Astrocyte (in vitro differentiated cells and primary cell): ENCODE data around the gene KIF26B.

ENCODE experiments used
- EZH2 ChIP-seq: IDR thresholded peaks from 2 replicates; pipeline ENCODE4 v1.6.1; 2012; ENCODE audit warnings: mild to moderate bottlenecking, low read length, inconsistent platforms; ENCODE audit not compliant: insufficient read depth
- TF ChIP-seq, protein P1 (sequence below): IDR thresholded peaks from 2 replicates; pipeline ENCODE4 v1.5.1; 2011; ENCODE audit warnings: low read depth, mild to moderate bottlenecking, inconsistent platforms, low read length, moderate library complexity; ENCODE audit not compliant: insufficient read depth

DNA sequence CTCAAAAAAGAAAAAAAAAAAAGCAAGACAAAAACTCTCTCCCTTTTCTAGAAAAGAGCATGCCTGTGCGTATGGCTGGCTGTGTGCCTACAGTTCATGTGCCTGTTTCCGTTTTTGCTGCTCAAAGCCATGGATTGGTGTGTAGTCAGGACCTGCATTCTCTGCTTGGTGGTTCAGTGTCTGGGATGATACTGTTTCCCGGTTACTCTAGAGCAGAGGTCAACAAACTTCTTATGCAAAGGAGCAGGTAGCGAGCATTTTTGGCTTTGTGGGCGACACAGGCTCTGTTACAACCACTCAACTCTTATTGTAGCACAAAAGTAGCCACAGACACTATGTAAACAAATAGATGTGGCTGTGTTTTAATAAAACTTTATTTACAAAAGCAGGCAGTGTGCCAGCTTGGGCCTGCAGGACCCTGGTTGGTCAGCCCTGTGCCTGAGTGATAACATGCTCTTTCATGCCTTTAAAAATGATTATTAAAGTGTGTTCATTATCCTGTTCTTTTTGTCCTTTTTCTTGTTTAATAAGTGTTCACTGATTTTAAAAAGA, 524.2 kb downstream of the KIF26B start:
- no peak for TF ChIP-seq EZH2
- TF ChIP-seq, protein P1, sequence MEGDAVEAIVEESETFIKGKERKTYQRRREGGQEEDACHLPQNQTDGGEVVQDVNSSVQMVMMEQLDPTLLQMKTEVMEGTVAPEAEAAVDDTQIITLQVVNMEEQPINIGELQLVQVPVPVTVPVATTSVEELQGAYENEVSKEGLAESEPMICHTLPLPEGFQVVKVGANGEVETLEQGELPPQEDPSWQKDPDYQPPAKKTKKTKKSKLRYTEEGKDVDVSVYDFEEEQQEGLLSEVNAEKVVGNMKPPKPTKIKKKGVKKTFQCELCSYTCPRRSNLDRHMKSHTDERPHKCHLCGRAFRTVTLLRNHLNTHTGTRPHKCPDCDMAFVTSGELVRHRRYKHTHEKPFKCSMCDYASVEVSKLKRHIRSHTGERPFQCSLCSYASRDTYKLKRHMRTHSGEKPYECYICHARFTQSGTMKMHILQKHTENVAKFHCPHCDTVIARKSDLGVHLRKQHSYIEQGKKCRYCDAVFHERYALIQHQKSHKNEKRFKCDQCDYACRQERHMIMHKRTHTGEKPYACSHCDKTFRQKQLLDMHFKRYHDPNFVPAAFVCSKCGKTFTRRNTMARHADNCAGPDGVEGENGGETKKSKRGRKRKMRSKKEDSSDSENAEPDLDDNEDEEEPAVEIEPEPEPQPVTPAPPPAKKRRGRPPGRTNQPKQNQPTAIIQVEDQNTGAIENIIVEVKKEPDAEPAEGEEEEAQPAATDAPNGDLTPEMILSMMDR = no peak
